HG03520 (cell line): ENCODE measurements around the gene CCR9.
"Not testable (repeated sequence)": the region's sequence is repeated elsewhere in the genome, so short reads cannot be mapped to it uniquely, and the experiment has no call there.

Experiments used
- ATAC-seq: cut with Tn5 transposase; IDR thresholded peaks from one replicate; pipeline ENCODE4 v1.9.1; 2021; ENCODE audit warnings: mild to moderate bottlenecking, moderate library complexity; ENCODE audit not compliant: unreplicated experiment

CCR9 gene, protein sequence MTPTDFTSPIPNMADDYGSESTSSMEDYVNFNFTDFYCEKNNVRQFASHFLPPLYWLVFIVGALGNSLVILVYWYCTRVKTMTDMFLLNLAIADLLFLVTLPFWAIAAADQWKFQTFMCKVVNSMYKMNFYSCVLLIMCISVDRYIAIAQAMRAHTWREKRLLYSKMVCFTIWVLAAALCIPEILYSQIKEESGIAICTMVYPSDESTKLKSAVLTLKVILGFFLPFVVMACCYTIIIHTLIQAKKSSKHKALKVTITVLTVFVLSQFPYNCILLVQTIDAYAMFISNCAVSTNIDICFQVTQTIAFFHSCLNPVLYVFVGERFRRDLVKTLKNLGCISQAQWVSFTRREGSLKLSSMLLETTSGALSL

DNA sequence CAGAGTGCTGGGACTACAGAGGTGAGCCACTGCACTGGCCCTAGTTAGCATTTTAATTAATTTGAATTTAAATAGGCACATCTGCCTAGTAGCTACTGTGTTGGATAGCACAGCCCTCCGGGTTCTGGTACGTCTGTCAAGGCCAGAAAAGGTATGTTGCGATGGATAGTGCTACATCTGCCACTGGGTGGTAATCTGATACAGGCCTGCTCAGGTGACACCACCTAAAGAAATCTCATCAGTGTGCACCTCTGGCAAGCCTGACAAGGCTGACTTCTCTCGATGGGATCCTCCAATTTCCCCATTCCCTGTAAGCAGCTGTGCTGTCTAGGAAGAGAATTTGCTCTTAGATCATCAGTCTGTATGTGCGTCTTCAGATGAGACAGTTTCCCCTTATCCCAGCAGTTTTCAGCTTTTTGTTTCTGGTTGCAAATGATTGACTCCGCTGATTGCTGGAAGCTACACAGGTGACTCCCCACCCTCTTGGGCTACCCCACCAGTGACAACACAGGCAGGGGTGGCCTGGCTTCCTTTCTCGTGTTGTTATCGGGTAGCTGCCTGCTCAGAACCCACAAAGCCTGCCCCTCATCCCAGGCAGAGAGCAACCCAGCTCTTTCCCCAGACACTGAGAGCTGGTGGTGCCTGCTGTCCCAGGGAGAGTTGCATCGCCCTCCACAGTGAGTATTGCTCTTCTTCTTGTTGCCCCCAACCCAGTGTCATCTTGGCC, at the start of gene CCR9:
TSS of gene CCR9 (plus strand) at position 565 of the 727 bp plus-strand sequence. CDS start 8,391 bp downstream, outside the sequence.
- ATAC-seq: no peak

DNA sequence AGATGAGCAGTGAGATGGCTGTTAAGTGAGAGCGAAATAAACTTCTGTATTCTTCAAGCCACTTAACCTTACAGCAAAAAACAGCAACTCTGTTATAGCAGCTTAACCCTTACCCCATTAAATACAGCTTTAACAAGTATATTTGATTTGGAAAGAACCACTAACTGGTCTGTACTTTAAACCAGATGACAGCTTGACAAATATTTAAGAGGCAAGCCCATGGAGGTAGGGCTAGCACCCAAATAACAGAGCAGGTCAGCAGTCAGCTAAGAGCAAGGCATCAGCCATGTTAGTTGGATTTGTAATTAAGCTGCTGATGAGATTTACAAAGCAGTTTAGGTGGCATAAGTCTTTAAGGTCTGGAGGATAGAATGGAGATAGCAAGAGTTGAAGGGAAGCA, 47.9 kb upstream of the CCR9 start:
- no peak for ATAC-seq

DNA sequence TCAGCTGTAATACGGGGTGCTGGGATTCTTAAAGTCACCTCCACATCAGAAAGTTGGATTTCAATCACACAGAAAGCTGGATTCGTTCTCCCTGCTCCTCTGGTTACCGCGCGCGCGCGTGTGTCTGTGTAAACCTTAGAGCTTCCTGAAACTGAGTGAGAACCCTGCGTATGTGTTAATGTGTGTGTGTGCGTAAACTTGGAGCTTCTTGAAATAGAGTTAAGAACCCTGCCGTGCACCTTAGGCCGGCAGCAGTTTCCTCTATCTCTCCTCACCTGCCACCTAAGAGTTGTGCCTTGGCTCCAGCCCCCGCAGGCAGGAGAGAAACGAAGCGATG, 45.0 kb upstream of the CCR9 start:
- no peak for ATAC-seq

DNA sequence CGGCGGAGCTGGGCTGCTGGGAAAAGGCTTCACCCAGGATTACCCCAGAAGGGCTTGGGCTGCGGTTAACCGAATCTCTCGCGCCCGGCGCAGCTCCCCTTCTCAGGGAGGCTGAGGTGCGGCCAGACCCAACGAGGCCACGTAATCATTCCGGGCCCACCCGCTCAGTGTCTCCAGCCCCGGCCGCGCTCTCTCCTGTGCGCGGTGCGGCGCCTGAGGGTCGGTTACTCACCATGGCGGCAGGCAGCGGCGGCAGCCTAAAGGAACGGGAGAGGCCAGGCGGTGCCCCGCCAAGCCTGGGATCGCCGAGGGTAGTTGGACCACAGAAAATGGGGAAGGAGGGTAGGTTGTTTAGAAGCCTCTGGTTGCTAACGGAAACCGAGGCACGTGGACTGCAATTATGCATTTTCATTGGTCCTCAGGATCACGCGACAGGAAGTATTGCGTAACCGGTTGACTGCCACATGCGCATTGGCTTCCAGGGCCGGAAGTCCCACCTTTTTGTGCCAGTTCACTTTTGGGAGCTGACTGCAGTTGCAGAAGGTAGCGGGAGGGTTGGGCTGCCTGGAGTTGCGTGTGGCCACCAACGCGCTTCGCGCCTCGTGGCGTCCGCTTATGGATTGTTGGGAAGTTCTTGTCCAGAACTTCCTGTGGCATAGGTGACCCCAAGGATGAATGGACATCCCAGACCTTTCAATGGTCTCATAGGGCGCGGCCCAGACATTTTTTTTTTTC, 44.4 kb upstream of the CCR9 start, which contains the start of gene LZTFL1:
TSS of gene LZTFL1 (minus strand) at position 363 of the 735 bp plus-strand sequence. CDS start at position 235, 128 bp downstream.
- ATAC-seq: peak; percentile 97

DNA sequence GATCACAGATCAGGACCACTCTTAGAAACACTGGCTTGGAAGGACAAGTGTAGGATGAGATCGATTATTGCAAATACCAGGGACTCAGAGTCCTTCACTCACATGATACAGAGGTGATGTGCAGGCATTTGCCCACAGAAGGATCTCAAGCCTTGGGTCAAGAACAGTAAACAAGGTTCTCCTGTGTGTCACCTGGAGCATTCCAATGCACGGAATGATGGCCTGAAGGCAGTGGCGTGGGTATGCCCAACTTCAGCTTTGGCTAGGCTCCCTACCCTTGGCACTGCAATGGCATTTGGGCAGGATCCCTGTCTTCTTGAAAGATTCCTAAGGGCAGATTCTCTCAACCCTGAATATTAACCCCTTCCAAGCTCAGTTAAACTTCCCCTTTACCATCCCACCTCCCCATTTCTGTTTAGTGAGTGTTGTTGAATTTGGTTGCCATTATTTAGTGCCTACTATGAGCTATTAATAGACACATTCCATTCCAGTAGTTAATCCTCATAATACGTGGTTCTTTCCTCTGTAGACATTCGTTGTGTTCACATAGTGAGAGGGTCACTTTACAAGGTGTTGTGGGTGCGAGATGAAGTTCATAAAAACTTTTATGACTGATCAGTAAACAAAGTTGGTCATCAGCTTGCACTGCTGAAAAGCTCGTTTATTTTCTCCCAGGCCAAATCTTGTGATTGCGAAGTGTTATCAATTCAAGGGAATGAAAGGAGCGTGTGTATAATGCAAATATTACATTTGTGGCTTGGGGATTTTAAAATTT, 43.3 kb upstream of the CCR9 start:
- ATAC-seq: no peak

DNA sequence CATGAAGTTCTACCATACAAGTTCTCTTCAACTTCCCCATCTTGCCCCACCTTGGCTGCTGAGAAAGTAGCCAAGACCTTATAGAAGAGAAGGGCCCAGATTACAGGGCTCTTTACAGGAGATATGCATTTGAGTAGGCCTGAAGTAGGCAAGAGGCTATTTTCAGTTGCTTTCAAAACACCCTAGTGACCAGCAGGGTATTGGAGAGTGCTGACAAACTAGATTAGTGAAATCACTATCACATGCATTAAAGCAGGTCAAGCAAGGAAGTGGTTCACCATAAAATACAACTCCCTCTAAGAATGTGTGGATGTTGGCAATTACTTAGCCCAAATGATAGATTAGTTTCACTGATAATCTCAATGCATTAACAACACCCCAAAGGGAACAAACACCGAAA, 41.7 kb upstream of the CCR9 start:
- no peak for ATAC-seq

DNA sequence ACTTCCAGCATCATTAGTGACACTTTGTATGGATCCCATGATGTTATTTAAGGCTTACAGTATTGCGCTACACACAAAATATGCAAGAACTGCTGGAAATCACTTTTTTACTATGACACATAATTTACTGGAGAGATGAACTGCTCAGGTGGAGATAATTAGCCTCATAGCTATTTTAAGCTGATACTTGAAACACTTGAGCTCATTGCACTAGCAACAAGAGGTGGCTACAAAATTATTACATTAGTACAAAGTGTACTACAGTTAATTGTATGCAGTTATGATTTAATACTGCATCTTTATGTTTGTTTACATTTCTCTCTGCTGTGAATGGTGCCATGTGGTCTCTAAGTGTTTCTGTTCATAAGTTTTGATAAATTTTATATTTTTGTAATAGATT, 38.0 kb upstream of the CCR9 start:
- no peak for ATAC-seq

DNA sequence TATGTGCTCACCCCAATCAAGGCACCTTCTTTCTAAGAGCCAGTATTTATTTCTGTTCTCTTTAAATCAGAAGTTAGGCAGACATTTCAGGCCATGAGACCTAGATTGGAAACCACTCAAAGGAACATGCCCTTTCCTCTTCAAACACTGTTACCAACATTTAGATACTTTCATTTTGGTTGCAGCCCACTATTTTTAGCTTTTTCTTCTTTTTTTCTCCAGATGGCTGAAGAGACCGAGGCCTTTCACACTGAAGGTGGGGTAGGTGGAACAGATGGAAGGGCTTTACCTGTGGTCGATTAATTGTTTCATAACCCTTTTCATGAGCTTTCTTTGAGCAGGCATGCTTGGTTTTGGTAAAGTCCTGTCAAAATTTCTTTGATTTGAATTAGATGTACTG, 33.5 kb upstream of the CCR9 start:
- ATAC-seq: peak; percentile 51

DNA sequence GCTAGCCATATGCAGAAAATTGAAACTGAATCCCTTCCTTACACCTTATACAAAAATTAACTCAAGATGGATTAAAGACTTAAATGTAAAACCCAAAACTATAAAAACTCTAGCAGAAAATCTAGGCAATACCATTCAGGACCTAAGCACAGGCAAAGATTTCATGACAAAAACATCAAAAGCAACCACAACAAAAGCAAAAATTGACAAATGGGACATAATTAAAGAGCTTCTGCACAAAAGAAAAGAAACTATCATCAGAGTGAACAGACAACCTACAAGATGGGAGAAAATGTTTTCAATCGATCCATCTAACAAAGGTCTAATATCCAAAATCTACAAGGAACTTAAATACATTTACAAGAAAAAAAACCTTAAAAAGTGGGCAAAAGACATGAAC, 30.0 kb upstream of the CCR9 start:
- ATAC-seq: not testable (repeated sequence)

DNA sequence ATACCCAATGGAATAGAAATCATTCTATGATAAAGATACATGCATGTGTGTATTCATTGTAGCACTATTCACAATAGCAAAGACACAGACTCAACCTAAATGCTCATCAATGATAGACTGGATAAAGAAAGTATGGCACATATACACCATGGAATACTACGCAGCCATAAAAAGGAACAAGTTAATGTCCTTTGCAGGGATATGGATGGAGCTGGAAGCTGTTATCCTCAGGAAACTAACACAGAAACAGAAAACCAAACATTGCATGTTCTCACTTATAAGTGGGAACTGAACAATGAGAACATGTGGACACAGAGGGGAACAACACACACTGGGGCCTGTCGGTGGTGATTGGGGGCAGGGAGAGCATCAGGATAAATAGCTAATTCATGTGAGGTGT, 29.3 kb upstream of the CCR9 start:
- ATAC-seq: not testable (repeated sequence)

DNA sequence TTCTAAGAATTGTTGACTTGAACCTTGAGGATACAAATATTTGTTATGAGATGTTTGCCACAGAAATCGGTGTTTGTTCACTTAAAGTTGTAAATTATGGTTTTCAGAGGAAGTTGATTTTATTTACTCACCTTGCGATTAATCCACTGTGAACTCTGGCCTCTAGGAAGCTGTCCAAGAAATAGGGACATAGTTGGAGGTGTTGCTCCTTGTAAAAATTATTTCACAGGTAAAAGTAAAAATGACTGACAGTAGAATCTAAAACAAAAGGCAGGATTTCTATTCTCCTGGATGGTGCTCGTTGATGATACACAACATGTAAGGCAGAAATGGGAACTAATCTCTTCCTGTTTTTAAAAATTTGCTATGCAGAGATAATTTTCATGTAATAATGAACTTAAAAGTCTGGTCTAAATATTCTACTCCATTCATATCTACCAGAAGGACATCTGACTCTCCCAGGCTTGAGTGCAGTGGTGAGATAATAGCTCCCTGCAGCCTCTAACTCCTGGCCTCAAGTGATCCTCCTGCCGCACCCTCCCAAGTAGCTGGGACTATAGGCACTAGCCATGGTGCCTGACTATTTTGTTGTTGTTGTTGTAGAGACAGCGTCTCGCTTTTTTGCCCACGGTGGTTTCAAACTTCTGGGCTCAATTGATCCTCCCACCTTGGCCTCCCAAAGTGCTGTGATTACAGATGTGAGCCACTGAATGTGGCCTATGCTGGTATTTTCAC, 27.4 kb upstream of the CCR9 start:
- no peak for ATAC-seq

DNA sequence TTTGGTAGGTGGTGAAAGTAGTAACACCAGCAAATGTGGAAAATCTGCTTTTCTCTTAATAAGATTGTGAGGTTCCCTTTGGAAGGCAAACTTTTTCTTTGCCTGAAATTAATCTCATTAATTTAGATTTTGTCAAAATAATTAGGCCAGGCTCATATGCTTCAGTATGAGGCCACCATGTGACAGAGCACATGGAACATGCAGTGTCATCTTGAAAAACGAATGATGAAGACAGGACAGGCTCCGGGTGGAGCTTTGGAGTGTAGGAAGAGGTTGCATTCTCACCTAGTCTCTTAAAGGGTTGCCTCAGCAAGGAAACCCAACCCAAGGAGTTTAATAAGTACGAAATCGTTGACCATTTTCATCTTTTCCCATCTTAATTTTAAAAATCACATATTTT, 25.9 kb upstream of the CCR9 start:
- ATAC-seq: no peak

DNA sequence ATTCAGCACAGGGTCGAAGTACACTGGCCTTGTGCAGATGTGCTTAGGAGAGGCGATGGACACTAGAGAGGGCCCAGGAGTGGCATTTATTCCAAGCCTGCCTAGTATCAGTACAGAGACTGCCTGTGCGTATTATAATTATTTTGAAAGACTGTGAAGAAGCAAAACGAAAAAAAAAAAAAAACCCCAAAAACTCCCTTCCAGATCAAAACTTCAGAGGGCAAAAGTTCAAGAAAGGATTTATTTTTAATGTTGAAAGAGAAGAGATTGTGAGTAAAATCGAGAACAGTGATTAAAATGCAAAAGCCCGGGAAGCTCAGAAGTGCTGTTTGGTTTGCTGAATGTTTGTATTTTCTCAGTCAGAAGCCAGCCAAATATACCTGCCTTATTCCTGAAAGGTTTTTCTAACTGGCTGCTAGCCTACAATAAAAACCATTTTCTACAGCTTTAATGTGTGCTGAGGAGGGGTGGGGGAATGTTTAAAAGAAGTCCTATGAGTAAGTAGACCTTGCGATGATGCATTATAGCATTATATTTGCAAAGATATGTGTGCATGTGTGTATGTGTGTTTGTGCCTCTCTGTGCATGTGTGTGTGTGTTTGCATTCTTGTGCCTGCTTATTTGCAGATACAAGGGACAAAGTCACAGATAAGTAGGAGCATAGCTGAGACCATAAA, 25.2 kb upstream of the CCR9 start:
- no peak for ATAC-seq

DNA sequence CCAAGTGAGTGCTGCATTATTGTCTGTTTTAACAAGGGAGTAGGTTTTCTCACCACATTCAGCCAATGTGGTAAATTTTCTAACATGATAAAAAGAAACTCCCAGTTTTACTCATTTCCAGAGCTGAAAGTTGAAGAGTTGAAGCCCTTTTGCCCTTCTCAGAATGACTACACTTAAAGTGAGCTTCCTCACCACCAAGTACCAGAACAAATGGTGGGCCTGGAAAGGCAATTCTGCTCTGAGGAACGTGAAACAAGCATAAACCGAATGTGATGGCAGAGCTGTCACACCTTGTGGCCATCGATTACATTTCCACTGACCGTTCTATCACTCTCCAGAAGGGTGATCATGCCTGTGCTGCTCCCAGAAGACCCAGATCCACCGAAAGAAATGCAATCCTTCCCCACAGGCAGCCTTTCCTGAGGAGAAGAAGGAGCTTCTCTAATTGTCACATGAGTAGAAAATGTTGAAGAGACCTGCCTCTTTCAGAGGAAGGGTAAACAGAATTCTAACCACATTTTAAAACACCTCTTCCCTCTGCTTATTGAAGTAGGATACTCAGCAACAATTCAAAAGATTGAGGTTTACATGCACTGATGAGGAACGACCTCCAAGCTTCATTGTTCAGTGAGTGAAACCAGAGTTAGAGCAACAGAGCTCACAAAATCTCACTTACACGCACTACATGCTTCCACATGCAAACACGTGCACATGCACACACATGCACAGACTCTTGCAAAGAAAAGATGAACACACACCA, 21.4 kb upstream of the CCR9 start:
- ATAC-seq: peak; percentile 74

DNA sequence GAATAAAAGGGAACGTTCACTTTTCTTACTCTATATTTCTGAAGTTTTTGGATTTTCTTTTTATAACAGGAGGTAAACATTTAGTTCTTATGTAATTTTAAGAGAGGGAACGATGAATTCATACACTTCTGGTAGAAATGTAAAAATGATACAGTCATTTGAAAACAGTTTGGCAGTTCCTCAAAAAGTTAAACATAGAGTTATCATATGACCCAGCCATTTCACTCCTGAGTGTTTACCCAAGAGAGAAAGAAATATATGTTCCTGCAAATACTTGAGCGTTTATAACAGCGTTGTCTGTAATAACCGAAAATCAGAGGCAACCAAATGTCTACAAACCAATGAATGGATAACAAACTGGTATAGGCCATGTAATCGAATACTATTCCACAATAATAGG, 20.8 kb upstream of the CCR9 start:
- no peak for ATAC-seq

DNA sequence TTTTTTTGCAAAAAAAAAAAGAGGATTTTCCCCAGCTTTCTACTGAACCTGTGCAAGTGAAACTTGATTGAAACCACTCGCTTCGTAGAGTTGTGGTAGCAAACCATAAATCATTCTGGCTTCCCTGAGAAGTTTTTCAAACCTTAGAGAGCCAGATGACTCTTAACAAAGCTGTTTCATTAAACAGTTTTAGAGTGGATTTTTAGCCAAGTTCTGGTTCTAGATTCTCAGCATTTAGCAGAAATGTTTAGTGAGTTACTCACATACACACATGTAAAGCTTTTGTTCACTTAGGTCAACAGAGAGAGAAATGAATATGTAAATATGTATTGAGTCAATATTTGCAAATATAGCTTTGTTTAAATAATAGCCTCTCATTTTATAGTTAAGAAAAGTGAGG, 18.1 kb upstream of the CCR9 start:
- ATAC-seq: no peak

DNA sequence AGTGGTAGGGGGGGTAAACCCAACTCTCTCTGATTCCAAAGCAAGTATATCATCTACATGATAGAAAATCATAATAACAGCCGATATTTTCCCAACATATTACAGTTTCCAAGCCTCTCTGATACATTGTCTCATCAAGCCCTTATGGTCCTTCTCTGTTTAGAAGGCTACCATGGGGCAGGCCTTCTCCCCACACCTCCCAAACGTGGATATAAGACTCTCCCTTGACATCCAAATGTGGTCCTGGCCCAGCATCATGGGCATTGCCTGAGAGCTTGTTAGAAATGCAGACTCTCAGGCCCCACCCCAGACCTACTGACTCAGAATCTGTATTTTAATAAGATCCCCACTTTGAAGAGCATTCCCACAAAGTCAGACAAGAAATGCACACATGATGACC, 17.7 kb upstream of the CCR9 start:
- no peak for ATAC-seq

DNA sequence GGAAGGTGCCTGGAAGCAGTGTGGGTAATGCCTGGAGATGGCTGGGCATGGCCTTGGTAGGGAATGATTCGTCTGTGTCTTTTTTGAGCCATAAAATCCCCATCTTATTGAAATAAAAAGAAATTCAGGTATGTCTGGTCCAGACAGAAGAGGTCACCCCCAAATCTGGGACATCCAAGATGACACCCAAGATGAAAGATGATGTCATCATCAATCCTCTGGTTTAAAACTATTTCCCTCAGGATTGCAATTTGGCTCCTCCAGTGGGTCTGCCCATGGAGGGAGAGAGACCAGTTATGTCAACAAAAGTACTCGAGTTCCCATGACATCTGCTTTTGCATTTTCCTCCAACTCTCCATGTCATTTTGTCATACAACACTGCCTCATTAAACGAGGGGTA, 16.7 kb upstream of the CCR9 start:
- no peak for ATAC-seq

DNA sequence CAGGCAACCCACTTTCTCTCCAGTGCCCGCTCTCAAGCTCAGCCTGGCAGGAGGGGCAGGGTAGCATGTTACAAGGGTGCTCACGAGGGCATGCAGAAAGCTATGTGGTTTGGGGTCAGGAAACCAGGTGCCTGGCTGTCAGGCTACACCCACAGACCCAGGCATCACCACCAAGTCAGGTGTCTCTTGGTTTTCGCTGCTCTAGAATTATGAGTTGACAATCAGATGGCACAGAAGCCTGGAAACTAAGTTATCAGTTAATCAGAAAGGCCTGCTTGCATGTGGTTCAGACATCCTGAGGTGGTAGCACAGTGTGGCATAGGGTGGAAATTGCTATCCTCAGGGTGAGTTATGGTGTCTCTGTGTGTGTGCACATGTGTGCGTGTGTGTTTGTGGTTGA, 16.2 kb upstream of the CCR9 start:
- ATAC-seq: no peak
